ENCODE results near the gene TMEM255A. TPM values are rescaled to one million over a fixed set of nuclear protein-coding genes. Genes with fewer than 3 reads are reported as not detected.

The TMEM255A gene
- total and polyA plus RNA-seq, 12 donors = 0.09 to 3.1 (median 0.96) TPM

DNA sequence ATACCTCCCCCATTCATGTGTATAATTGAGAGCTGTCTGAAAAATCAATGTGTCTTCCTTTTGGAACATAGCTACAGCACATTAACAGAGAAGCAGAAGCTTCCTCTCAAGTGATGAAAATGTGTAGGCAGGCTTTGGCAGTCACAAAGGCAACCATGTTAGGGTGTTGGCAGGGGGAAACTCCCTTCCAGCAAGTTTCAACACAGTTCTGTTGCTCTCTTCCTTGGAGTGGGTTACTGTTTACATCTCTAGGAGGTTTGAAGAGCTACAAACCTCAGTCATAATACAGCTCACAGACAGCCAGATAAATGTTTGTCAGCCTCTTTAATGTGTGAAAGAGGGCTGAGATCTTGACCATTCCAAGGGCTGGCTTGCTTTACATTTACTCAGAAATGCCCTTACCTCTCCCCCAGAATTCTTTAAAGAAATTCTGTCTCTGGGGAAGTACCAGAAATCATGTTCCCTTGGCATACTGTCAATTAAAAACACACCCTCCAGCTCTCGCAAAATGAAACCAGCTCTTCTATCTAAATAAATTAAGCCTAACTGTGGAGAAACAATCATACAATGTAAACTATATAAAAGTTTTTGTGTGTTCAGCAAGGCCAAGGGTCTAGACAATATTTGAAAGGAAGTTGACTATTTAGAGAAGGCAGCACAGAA, 41.8 kb downstream of the TMEM255A start:
- WGBS, 4 donors = 0 to 74% (median 47%) methylated on average over 1 of the region's 1 CpG
- Histone ChIP-seq H3K27ac (no peak overlapping the region), H3K9me3 (replicated peaks in 1 of 3) (no peaks in the 10 kb centered on the region), H3K27me3 (no peaks in the 10 kb centered on the region), H3K36me3 (replicated peaks in 1 of 2) (no peaks in the 10 kb centered on the region), H3K4me1 (replicated peaks in 1 of 2) (no peaks in the 10 kb centered on the region), H3K4me3 (no peak overlapping the region)
- intact Hi-C loops (cut with DNase I) = no loop called here
- no peak for TF ChIP-seq POLR2A (IDR thresholded peaks at IDR 0.05)
- TF ChIP-seq, protein P1, sequence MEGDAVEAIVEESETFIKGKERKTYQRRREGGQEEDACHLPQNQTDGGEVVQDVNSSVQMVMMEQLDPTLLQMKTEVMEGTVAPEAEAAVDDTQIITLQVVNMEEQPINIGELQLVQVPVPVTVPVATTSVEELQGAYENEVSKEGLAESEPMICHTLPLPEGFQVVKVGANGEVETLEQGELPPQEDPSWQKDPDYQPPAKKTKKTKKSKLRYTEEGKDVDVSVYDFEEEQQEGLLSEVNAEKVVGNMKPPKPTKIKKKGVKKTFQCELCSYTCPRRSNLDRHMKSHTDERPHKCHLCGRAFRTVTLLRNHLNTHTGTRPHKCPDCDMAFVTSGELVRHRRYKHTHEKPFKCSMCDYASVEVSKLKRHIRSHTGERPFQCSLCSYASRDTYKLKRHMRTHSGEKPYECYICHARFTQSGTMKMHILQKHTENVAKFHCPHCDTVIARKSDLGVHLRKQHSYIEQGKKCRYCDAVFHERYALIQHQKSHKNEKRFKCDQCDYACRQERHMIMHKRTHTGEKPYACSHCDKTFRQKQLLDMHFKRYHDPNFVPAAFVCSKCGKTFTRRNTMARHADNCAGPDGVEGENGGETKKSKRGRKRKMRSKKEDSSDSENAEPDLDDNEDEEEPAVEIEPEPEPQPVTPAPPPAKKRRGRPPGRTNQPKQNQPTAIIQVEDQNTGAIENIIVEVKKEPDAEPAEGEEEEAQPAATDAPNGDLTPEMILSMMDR (IDR thresholded peaks at IDR 0.05) = no peak
- no peak for DNase-seq

DNA sequence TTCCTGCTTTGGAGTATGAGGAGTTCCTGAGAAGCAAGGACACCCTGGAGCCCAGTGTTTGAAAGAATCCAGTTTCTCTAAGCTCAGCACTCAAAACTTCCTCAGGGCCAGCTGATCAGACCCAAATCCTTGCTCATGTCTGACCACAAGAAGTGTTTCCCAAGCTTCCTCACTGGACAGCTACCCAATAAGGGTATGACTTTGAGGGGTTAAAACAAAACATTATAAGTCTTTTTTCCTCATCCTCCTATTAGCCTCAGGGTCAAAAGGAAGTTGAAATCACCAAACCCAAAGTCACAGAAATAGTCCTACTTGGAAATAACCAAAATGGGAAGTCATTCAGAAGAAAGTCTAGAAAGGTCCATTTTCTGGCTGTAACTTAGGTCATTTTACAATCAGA, 46.9 kb downstream of the TMEM255A start:
- H3K27me3 ChIP-seq = peaks cover 7% of the 10 kb centered on the region
- H3K4me3 ChIP-seq = no peak overlapping the region
- H3K9me3 ChIP-seq (replicated peaks in 1 of 3) = no peaks in the 10 kb centered on the region
- H3K4me1 ChIP-seq (replicated peaks in 1 of 2) = no peaks in the 10 kb centered on the region
- TF ChIP-seq, protein P1 (IDR thresholded peaks at IDR 0.05) = no peak
- TF ChIP-seq POLR2A (IDR thresholded peaks at IDR 0.05) = no peak
- no peaks in the 10 kb centered on the region for H3K36me3 ChIP-seq (replicated peaks in 1 of 2)
- H3K27ac ChIP-seq = no peak overlapping the region
- DNase-seq = no peak
- intact Hi-C loops (cut with DNase I) = no loop called here

DNA sequence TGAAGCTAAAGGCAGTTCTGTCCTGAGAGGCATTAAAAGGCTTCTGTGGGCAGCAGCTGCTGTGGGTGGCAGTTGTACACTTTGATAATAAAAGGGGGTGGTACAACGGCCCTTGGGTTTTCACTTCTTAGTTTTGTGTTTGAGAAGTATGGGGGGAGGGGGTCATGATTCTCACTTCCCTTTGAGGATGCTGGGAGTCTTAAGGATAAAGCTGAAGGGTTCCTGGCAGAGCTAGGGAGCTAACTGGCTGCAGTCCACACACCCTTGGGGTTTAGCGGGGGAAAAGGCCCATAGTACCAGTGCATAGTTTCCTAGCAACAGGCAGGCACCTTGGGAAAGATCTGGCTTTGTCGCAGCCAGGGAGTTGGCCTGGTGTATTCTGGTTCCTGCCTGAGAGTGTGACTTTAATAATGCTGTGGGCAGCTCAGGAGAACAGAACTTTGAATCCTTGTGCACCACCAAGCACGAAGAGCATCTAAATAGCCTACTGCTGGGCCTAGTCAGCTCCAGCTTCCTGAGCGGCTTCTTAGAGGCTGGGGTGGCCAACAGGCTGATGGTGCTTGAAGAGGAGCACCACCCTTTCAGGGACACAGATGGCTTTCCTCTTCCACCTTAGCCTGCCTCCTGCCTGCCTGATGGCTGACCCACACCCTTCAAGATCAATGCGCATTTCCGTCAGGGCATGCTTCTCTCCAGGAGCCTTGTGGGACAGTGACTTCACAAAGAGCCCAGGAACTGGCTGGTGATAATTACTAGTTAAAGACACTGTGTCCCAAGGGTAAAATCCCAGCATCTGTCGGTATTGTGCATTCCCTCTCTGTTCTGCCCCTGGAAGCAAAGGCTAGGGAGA, 48.2 kb downstream of the TMEM255A start:
- TF ChIP-seq, protein P1 (IDR thresholded peaks at IDR 0.05) = no peak
- TF ChIP-seq POLR2A (IDR thresholded peaks at IDR 0.05) = no peak
- Histone ChIP-seq H3K9me3 (replicated peaks in 1 of 3) (no peaks in the 10 kb centered on the region), H3K4me1 (replicated peaks in 1 of 2) (no peaks in the 10 kb centered on the region), H3K36me3 (replicated peaks in 1 of 2) (no peaks in the 10 kb centered on the region), H3K27me3 (peaks cover 7% of the 10 kb centered on the region), H3K27ac (no peak overlapping the region), H3K4me3 (no peak overlapping the region)
- DNase-seq = peak in 1 of 7 donors; percentile 51
- WGBS, 4 donors = 52 to 93% (median 75%) methylated on average over 3 to 8 of the region's 8 CpGs
- intact Hi-C loops (cut with DNase I) = no loop called here

DNA sequence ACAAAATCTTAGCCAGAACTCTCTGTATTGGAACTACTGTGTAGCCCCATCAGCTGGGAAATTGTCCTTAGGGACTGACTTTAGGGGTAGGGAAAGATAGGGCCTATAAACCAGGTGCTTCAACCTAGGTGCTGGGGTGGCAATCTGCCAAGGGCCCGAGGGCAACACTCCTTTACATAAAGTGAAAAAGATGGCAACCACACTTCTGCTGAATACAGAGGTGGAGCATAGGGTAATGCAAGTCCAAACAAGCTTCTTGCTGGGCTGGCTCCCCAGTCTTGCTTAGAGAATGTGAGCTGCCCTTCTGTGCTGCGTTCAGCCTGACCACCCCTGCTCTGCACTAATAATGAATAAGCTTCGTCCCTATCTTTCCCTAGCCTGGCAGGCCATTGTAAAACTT, 50.9 kb downstream of the TMEM255A start:
- WGBS, 4 donors = 53 to 100% (median 65%) methylated on average over 2 to 3 of the region's 3 CpGs
- intact Hi-C loops (cut with DNase I) = no loop called here

More for the DNA sequence above, 50.9 kb downstream of the TMEM255A start:
- Histone ChIP-seq H3K4me1 (replicated peaks in 1 of 2) (no peaks in the 10 kb centered on the region), H3K36me3 (replicated peaks in 1 of 2) (no peaks in the 10 kb centered on the region), H3K4me3 (no peak overlapping the region), H3K27ac (no peak overlapping the region), H3K9me3 (replicated peaks in 1 of 3) (no peaks in the 10 kb centered on the region), H3K27me3 (peaks cover 7% of the 10 kb centered on the region)
- TF ChIP-seq, protein P1 (IDR thresholded peaks at IDR 0.05) = no peak
- TF ChIP-seq POLR2A (IDR thresholded peaks at IDR 0.05) = no peak
- DNase-seq = no peak

Measured in adrenal gland (tissue), 12 donors.